IPS-NIHi11 (cell line): ENCODE measurements around the gene ANXA2R.
"Not testable (repeated sequence)": the region's sequence is repeated elsewhere in the genome, so short reads cannot be mapped to it uniquely, and the experiment has no call there.

Source experiments
- DNase-seq: peaks from one replicate; pipeline ENCODE4 v3.0.0; 2012; ENCODE audit warnings: mixed read lengths, low spot score

Gene ANXA2R

GRCh38 chr5:43033841-43034590 lies 6.1 kb downstream of the ANXA2R start:
- no peak for DNase-seq

DNA sequence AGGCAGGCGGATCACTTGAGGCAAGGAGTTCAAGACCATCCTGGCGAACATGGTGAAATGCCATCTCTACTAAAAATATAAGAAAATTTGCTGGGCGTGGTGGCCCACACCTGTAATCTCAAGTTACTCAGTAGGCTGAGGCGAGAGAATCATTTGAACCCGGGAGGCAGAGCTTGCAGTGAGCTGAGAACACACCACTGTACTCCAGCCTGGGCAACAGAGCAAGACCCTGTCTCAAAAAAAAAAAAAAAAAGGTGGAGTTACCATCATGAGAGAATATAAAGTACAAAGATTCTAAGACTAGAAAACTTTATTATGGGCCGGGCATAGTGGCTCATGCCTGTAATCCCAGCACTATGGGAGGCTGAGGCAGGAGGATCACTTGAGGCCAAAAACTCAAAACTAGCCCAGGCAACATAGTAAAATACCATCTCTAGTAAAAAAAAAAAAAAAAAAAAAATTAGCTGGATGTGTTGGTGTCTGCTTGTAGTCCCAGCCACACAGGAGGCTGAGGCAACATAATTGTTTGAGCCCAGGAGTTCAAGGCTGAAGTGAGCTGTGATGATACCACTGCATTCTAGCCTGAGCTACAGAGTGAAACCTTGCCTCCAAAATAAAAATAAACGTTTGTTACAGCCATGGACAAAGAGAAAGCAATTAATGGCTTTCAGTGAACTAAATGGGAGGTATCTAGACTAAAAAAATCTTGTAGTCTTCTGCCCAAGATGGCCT lies 12.9 kb downstream of the ANXA2R start:
- no peak for DNase-seq

DNA sequence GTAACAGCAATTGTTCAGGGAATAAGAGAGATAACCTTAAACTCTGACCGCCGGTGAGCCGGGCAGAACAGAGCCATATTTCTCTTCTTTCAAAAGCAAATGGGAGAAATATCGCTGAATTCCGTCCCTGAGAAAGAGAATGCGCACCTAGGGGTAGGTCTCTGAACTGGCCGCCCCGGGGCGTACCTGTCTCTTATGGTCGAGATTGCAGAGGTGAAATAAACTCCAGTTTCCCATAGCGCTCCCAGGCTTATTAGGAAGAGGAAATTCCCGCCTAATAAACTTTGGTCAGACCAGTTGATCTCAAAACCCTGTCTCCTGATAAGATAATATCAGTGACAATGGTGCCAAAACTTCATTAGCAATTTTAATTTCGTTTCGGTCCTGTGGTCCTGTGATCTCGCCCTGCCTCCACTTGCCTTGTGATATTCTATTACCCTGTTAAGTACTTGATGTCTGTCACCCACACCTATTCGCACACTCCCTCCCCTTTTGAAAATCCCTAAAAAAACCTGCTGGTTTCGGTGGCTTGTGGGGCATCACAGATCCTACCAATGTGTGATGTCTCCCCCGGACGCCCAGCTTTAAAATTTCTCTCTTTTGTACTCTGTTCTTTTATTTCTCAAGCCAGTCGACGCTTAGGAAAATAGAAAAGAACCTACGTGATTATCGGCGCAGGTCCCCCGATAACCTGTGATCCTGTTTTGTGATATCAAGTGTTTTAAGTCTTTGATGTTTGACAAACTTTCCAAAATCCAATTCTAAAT lies 14.8 kb downstream of the ANXA2R start:
- DNase-seq, result not testable (repeated sequence)

- DNase-seq, result no peak
Measured at GRCh38 chr5:43024217-43024616, 15.9 kb downstream of the ANXA2R start.

DNA sequence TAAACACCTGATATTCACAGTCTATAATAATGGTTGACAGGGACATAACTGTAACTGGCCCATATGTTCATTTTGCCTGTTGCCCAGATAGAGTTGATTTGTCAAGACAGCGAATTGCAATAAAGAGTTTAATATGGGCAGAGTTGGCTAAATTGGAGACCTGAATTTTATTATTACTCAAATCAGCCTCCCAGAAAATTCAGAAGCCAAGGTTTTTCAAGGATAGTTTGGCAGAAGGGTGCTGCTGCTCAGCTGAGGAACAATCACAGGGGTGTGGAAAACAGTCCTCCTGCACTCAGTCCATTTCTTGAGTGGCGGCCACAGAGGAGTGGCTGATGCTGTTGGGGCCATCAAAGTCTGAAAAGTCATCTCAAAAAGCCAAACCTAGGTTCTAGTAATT lies 19.0 kb downstream of the ANXA2R start:
- DNase-seq, result no peak

GRCh38 chr5:43020399-43020746 lies 19.7 kb downstream of the ANXA2R start:
- DNase-seq, result no peak

GRCh38 chr5:43019614-43020398 lies 20.3 kb downstream of the ANXA2R start:
- peak; percentile 38 for DNase-seq

- no peak for DNase-seq
Measured at GRCh38 chr5:43019291-43019613, 20.9 kb downstream of the ANXA2R start.

DNA sequence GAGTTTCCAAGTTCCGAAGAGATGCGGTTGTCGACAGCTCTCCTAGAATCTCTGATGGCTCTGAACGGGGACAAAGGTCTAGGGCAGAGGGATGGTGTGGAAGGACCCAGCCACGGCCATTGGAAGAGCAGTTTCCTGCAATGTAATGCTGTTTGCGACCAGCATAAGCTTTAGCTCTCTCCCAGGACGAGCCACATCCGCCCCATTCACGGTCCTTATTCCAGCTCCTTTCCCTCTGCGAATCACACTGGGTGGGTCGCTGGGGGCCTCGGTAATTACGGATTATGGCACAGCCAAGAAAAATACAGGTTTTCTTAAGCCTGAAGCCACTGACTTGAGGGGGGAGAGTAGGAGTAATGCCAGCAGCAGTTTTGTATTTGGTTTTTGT lies 22.7 kb downstream of the ANXA2R start:
- DNase-seq, result no peak

DNA sequence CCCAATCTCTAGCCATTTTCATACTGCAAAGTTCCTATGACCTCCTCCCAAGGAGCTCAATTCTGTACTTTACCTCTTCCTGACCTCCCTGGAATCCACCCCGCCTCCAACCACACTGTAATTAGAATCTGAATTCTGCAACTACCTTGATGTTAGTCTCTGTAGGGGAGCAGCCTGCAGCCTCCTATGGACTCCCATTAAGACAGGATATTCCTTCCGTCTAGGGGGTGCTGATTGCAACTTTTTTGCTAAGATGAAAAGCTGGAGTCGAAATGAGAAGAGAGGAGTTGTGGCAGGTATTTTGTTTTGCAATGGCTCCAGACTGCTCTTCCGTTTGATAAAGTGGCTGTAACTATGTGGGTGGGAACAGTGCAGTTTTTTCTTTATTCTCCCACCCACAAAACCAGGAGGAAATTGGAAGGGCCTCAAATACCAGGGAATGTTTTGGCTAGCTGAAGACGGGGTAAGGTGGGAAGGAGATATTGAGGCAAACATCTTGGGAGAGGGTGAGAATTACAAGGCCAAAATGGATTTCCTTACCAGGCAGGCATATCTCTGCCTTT lies 23.8 kb downstream of the ANXA2R start:
- no peak for DNase-seq

DNA sequence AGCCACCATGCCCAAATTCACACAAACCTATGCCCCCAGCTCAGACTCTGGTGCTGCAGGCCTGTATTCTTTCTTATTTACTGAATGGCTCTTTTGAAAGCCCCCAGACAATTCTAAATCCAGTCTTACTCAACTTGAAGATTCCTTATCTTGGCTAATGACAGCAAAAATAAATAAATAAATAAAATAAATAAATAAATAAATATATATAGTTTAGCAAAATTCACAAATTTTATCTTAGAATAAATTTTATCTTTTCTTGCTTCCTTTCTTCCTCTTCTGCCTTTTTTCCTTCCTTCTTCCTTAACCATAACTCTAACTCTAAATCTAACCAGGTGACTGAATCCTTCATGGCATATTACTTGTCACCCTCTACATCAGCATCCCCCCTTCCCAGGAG lies 25.6 kb downstream of the ANXA2R start:
- DNase-seq, result no peak

DNA sequence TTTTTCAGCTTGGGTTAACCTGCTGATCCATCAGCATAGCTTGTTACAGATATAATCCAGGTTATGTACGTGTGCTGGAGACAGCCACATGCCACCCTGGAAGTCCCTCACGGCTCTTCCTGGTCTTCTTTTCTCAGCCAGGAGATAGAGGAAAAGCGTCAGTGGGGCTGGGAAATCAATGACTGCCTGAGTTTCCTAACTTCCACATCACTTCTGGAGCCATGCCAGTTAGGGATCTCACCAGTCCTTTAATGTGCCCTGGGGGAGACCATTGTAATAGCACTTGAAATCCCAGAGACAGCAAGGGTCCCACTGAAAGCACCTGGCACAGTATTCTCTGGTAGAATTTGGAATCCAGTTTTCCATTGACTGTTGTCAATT lies 29.2 kb downstream of the ANXA2R start:
- DNase-seq, result no peak

GRCh38 chr5:43008363-43009153 lies 31.6 kb downstream of the ANXA2R start:
- DNase-seq, result peak; percentile 80

DNA sequence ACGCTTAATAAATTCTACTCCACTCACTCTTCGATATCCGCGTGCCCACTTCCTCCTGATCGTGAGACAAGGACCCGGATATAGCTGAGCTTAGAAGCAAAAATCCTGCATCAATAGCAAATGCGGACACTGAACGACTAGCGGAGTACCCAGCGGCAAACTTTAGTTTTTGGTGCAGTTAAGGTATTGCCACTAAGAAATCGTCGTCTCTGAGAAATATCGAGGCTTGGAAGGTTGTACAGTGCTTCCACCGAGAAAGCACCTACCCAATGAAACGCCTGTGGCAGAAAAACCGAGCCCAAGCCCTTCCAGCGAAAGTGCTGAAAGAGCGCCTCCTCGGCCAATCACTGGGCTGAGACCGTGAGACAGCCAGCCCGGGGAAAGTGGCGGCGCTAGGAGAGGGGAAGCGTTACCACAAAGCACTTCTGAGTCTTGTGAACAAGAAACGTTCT lies 32.2 kb downstream of the ANXA2R start:
- DNase-seq, result peak; percentile 73

DNA sequence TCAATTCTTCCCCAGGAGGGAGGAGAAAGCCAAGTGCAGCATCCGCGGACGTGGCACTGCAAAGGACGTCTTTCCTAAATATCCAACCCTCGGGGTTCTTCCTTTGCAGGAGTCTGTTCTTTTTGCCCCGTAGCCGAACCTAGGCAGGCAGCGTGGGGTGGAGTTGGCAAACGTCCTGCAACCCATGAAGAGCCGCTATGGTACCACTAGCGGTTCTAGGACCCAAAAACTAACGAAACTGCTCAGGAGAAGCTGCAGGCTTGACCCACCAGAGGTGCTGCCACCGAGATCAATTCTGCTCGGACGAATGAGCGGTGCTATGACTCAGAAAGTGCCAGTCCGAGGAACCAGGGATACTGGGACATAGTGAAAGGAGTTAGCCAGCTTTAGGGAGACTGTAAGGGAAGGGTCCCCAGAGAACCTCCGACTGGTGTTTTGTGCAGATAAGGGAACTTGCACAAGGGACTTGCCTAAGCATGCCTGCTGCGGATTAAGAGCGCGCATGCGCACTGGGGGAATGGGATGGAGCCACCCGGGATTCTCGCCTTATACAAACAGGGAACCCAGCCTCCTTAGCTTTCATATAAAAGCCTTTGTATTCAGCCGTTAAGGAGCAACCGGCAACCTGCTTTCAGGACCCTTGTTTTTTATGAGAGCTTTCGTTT lies 32.7 kb downstream of the ANXA2R start:
- peak; percentile 74 for DNase-seq

DNA sequence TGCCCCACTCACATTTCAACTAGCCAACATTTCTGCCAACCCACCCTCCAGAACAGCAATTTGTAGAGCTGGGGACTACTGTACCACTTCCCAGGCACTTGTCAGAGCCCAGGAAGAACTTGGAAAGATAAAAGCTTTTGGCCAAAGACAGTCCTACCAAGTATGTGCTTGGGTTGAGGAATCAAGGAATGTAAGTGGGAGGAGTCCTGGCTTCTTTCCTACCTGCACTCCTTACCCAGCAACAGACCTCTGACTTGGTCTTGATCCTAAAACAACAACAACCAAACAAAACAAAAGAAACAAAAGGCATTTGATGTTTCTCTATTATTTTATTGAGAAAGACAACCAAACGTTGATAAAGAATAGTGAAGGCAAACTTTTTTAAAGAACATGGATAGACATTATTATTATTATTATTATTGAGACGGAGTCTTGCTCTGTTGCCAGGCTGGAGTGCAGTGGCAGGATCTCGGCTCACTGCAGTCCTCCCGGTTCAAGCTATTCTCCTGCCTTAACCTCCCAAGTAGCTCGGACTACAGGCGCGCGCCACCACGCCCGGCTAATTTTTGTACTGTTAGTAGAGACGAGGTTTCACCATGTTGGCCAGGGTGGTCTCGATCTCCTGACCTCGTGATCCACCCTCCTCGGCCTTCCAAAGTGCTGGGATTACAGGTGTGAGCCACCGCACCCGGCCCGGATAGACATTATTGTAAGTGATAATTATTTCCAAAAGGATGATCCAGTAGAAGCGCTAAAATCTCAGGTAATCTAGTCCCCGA lies 33.5 kb downstream of the ANXA2R start:
- DNase-seq, result no peak

- DNase-seq, result no peak
Measured at GRCh38 chr5:43005031-43005430, 35.1 kb downstream of the ANXA2R start.

GRCh38 chr5:43001748-43002147 lies 38.4 kb downstream of the ANXA2R start:
- no peak for DNase-seq

DNA sequence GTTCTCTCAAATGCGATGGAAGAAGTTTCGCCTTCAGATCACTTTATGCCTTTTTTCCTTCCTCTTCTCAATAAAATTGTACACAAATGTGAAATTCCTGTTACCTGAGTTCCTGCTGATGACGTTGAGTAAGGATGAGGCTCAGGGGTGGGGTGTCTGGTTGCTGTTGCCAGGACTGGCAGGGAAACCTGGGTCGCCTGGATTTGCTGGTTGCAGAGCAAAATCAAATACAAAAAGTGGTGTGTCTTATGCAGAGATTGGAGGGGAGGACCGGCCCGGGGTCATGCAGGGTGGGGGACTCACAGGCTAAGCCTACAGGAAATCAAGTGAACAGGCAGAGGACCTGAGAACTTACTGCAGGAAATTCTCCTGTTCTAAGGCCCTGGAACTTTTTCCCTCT lies 39.2 kb downstream of the ANXA2R start:
- no peak for DNase-seq
